ENCODE measurements around the gene CCT3. TPM values are rescaled to one million over a fixed set of nuclear protein-coding genes. Genes with fewer than 3 reads are reported as not detected.

The CCT3 gene
- total RNA-seq, 1 donor from 2014 or later: 186 TPM

GRCh38 chr1:156368889-156369684 lies 31.0 kb upstream of the CCT3 start, which contains the start of gene RHBG:
Gene RHBG (plus strand): TSS chr1:156369211. CDS start chr1:156369250, 39 bp downstream.
- Histone ChIP-seq H3K27ac (no peak within 1 kb of the TSS), H3K4me3 (peak within 1 kb of the TSS; percentile 35 to 36)
- DNase-seq (ENCODE audit: extremely low spot score in 2 of 2): no peak

GRCh38 chr1:156368157-156368658 lies 30.1 kb upstream of the CCT3 start:
- Histone ChIP-seq H3K9me3 (no peaks in the 10 kb centered on the region), H3K36me3 (no peaks in the 10 kb centered on the region), H3K4me3 (no peak overlapping the region), H3K27ac (no peak overlapping the region), H3K27me3 (no peaks in the 10 kb centered on the region), H3K4me1 (peaks cover 11% of the 10 kb centered on the region)
- no peak for DNase-seq (ENCODE audit: extremely low spot score in 2 of 2)
- intact Hi-C loops (cut with DNase I): no loop called here
- no peak for TF ChIP-seq POLR2AphosphoS5 (IDR thresholded peaks at IDR 0.05; ENCODE audit: insufficient read depth in 1 of 2, low read depth in 1 of 2)

More at GRCh38 chr1:156368889-156369684, 31.0 kb upstream of the CCT3 start, which contains the start of gene RHBG:
- H3K27me3 ChIP-seq: no peaks in the 10 kb centered on the region
- TF ChIP-seq POLR2A (IDR thresholded peaks at IDR 0.05): no peak
- H3K4me1 ChIP-seq: peaks cover 11% of the 10 kb centered on the region
- no peaks in the 10 kb centered on the region for H3K9me3 ChIP-seq
- H3K36me3 ChIP-seq: no peaks in the 10 kb centered on the region
- intact Hi-C loops (cut with DNase I): no loop called here

- intact Hi-C loops (cut with DNase I): no loop called here
- Histone ChIP-seq H3K4me1 (peaks cover 11% of the 10 kb centered on the region), H3K4me3 (no peak overlapping the region), H3K36me3 (no peaks in the 10 kb centered on the region), H3K27ac (no peak overlapping the region), H3K9me3 (no peaks in the 10 kb centered on the region), H3K27me3 (no peaks in the 10 kb centered on the region)
- no peak for DNase-seq (ENCODE audit: extremely low spot score in 2 of 2)
- no peak for TF ChIP-seq POLR2AphosphoS5 (IDR thresholded peaks at IDR 0.05; ENCODE audit: insufficient read depth in 1 of 2, low read depth in 1 of 2)
- no peak for TF ChIP-seq CTCF (IDR thresholded peaks at IDR 0.05)
These were observed 29.5 kb upstream of the CCT3 start for GRCh38 chr1:156367383-156368156.

GRCh38 chr1:156366378-156367166 lies 28.5 kb upstream of the CCT3 start:
- Histone ChIP-seq H3K27ac (no peak overlapping the region), H3K9me3 (no peaks in the 10 kb centered on the region), H3K36me3 (no peaks in the 10 kb centered on the region), H3K4me3 (no peak overlapping the region), H3K27me3 (no peaks in the 10 kb centered on the region), H3K4me1 (peaks cover 11% of the 10 kb centered on the region)
- intact Hi-C loops (cut with DNase I): no loop called here
- DNase-seq (ENCODE audit: extremely low spot score in 2 of 2): no peak
- TF ChIP-seq POLR2AphosphoS5 (IDR thresholded peaks at IDR 0.05; ENCODE audit: insufficient read depth in 1 of 2, low read depth in 1 of 2) (no peak), POLR2A (IDR thresholded peaks at IDR 0.05) (no peak), CTCF (IDR thresholded peaks at IDR 0.05) (no peak)

- peaks cover 11% of the 10 kb centered on the region for H3K4me1 ChIP-seq
- TF ChIP-seq POLR2AphosphoS5 (IDR thresholded peaks at IDR 0.05; ENCODE audit: insufficient read depth in 1 of 2, low read depth in 1 of 2) (no peak), POLR2A (IDR thresholded peaks at IDR 0.05) (no peak), CTCF (IDR thresholded peaks at IDR 0.05) (no peak)
- H3K9me3 ChIP-seq: no peaks in the 10 kb centered on the region
- H3K27me3 ChIP-seq: no peaks in the 10 kb centered on the region
- no peak overlapping the region for H3K27ac ChIP-seq
- DNase-seq (ENCODE audit: extremely low spot score in 2 of 2): no peak
- H3K4me3 ChIP-seq: no peak overlapping the region
- H3K36me3 ChIP-seq: no peaks in the 10 kb centered on the region
- intact Hi-C loops (cut with DNase I): no loop called here
These were observed 27.7 kb upstream of the CCT3 start for GRCh38 chr1:156365754-156366153.

Measured in vagina (tissue), 2 donors.